GM12878 (cell line): Measurements from ENCODE around the gene GNAQ.

Source experiments
- CTCF ChIP-seq, 3 experiments: IDR thresholded peaks in 2 of 3; conservative IDR thresholded peaks in 1 of 3; 2 replicates each; pipeline ENCODE4 v1.5.1; 2011; ENCODE audit warnings: low read depth in 3 of 3, low read length in 3 of 3, mild to moderate bottlenecking in 3 of 3, control low read depth in 2 of 3, moderate library complexity in 2 of 3, inconsistent platforms in 1 of 3, mixed read lengths in 1 of 3; ENCODE audit not compliant: control insufficient read depth in 2 of 3, insufficient read depth in 1 of 3; ENCODE audit errors: extremely low read depth in 1 of 3
- ELK1 ChIP-seq: IDR thresholded peaks from 2 replicates; pipeline ENCODE4 v1.6.1; 2012; ENCODE audit warnings: low read depth, low read length, improper control_type of control experiment
- MAX ChIP-seq: IDR thresholded peaks from 2 replicates; pipeline ENCODE4 v1.6.1; 2012; ENCODE audit warnings: low read depth, low read length, improper control_type of control experiment
- TF ChIP-seq, protein P1 (sequence below): fragments of 450-650 bp; IDR thresholded peaks from 2 replicates; pipeline ENCODE4 v1.6.1; 2017; ENCODE audit warnings: mild to moderate bottlenecking

- TF ChIP-seq, protein P1, sequence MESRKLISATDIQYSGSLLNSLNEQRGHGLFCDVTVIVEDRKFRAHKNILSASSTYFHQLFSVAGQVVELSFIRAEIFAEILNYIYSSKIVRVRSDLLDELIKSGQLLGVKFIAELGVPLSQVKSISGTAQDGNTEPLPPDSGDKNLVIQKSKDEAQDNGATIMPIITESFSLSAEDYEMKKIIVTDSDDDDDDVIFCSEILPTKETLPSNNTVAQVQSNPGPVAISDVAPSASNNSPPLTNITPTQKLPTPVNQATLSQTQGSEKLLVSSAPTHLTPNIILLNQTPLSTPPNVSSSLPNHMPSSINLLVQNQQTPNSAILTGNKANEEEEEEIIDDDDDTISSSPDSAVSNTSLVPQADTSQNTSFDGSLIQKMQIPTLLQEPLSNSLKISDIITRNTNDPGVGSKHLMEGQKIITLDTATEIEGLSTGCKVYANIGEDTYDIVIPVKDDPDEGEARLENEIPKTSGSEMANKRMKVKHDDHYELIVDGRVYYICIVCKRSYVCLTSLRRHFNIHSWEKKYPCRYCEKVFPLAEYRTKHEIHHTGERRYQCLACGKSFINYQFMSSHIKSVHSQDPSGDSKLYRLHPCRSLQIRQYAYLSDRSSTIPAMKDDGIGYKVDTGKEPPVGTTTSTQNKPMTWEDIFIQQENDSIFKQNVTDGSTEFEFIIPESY: no peak
- TF ChIP-seq CTCF (IDR thresholded peaks at IDR 0.05 in 2 of 3, conservative IDR thresholded peaks at IDR 0.05 in 1 of 3; ENCODE audit: control insufficient read depth in 2 of 3, extremely low read depth in 1 of 3, insufficient read depth in 1 of 3, low read depth in 3 of 3, low read length in 3 of 3) (no peak), ELK1 (no peak), MAX (no peak)
Observed at GRCh38 chr9:77909306-77909705, 122.3 kb downstream of the GNAQ start.
